IPS-18a (cell line): ENCODE measurements around the gene MEX3C.

Source experiments
- H3K27ac ChIP-seq: one replicate; pipeline ENCODE4 v1.5.1; 2013; ENCODE audit warnings: low read length
- H3K27me3 ChIP-seq: one replicate; pipeline ENCODE4 v1.6.1; 2013; ENCODE audit warnings: mild to moderate bottlenecking, low read length; ENCODE audit not compliant: control insufficient read depth, insufficient read depth
- H3K36me3 ChIP-seq: one replicate; pipeline ENCODE4 v1.6.1; 2013; ENCODE audit warnings: low read depth, low read length; ENCODE audit not compliant: control insufficient read depth
- H3K4me1 ChIP-seq: one replicate; pipeline ENCODE4 v1.6.1; 2013; ENCODE audit warnings: low read depth, low read length; ENCODE audit not compliant: control insufficient read depth
- H3K4me3 ChIP-seq: one replicate; pipeline ENCODE4 v1.5.1; 2013; ENCODE audit warnings: low read length
- H3K9ac ChIP-seq: one replicate; pipeline ENCODE4 v1.6.1; 2013; ENCODE audit warnings: mild to moderate bottlenecking, low read length, moderate library complexity
- H3K9me3 ChIP-seq: one replicate; pipeline ENCODE4 v1.6.1; 2013; ENCODE audit warnings: low read depth, low read length; ENCODE audit not compliant: control insufficient read depth

MEX3C gene

GRCh38 chr18:51165296-51165695, 32.2 kb downstream of the MEX3C start:
- Histone ChIP-seq H3K4me1 (peaks cover 27% of the 10 kb centered on the region), H3K9me3 (no peaks in the 10 kb centered on the region), H3K4me3 (no peak overlapping the region), H3K36me3 (no peaks in the 10 kb centered on the region), H3K27me3 (no peaks in the 10 kb centered on the region), H3K27ac (no peak overlapping the region), H3K9ac (no peak overlapping the region)

GRCh38 chr18:51164761-51165281, 32.7 kb downstream of the MEX3C start:
- Histone ChIP-seq H3K36me3 (no peaks in the 10 kb centered on the region), H3K27ac (no peak overlapping the region), H3K27me3 (no peaks in the 10 kb centered on the region)

GRCh38 chr18:51164342-51164741, 33.1 kb downstream of the MEX3C start:
- Histone ChIP-seq H3K9me3 (no peaks in the 10 kb centered on the region), H3K4me1 (peaks cover 27% of the 10 kb centered on the region), H3K36me3 (no peaks in the 10 kb centered on the region), H3K27me3 (no peaks in the 10 kb centered on the region), H3K27ac (no peak overlapping the region), H3K9ac (no peak overlapping the region), H3K4me3 (no peak overlapping the region)

More at GRCh38 chr18:51164761-51165281, 32.7 kb downstream of the MEX3C start:
- Histone ChIP-seq H3K4me1 (peaks cover 27% of the 10 kb centered on the region), H3K9ac (no peak overlapping the region), H3K4me3 (no peak overlapping the region), H3K9me3 (no peaks in the 10 kb centered on the region)

DNA sequence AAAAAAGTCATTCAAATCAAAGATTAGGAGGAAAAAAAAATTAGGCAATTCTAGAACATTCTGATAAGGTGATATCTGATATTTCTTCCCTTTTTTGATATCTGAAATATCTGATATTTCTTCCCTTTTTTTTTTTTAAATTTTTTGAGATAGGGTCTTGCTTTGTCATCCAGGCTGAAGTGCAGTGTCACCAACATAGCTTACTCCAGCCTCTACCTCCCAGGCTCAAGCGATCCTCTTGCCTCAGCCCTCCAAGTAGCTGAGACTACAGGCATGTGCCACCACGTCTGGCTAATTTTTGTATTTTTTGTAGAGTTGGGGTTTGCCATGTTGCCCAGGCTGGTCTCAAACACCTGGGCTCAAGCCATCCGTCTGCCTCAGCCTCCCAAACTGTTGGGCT, 33.9 kb downstream of the MEX3C start:
- Histone ChIP-seq H3K27ac (no peak overlapping the region), H3K4me1 (peaks cover 22% of the 10 kb centered on the region), H3K27me3 (no peaks in the 10 kb centered on the region), H3K4me3 (no peak overlapping the region), H3K36me3 (no peaks in the 10 kb centered on the region), H3K9me3 (no peaks in the 10 kb centered on the region), H3K9ac (no peak overlapping the region)

DNA sequence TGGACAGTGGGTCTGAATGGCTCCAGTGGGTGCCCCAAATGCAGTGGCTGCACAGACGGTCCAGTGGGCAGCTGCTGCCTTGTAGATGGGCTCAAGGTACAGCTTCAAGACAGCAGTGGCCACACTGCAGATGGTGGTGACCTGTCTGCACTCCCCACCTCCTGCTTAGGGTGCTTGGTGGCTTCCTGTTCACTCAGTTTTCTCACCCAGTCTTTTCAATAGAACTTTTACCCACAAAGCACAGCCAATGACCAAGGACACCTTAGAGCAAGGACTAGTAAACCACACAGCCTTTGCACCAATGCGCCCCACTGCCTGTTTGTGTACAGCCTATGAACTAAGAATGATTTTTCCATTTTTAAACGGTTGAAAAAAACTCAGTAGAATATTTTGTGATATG, 34.9 kb downstream of the MEX3C start:
- Histone ChIP-seq H3K27me3 (no peaks in the 10 kb centered on the region), H3K4me1 (peaks cover 15% of the 10 kb centered on the region), H3K27ac (no peak overlapping the region), H3K9ac (no peak overlapping the region), H3K4me3 (no peak overlapping the region), H3K9me3 (no peaks in the 10 kb centered on the region), H3K36me3 (no peaks in the 10 kb centered on the region)

- Histone ChIP-seq H3K36me3 (no peaks in the 10 kb centered on the region), H3K9ac (no peak overlapping the region), H3K27me3 (no peaks in the 10 kb centered on the region), H3K27ac (no peak overlapping the region), H3K4me3 (no peak overlapping the region), H3K9me3 (no peaks in the 10 kb centered on the region), H3K4me1 (peaks cover 7% of the 10 kb centered on the region)
Observed at GRCh38 chr18:51160646-51161045, 36.8 kb downstream of the MEX3C start.

DNA sequence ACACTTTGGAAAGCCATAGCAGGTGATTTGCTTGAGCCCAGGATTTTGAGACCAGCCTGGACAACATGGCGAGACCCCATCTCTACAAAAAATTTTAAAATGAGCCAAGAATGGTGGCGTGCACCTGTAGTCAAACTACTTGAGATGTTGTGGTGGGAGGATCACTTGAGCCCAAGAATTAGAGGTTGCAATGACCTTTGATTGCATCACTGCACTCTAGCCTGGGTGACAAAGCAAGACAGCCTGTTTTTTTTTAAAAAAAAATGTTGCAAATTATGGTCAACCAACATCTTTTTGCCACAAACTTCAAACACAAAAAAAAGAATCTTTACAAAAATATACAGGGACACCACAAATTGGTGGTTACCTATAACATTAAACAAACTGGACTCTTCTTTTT, 40.3 kb downstream of the MEX3C start:
- no peaks in the 10 kb centered on the region for H3K9me3 ChIP-seq
- no peaks in the 10 kb centered on the region for H3K27me3 ChIP-seq
- H3K27ac ChIP-seq: no peak overlapping the region
- no peaks in the 10 kb centered on the region for H3K36me3 ChIP-seq
- no peak overlapping the region for H3K4me3 ChIP-seq
- H3K9ac ChIP-seq: no peak overlapping the region
- no peaks in the 10 kb centered on the region for H3K4me1 ChIP-seq

DNA sequence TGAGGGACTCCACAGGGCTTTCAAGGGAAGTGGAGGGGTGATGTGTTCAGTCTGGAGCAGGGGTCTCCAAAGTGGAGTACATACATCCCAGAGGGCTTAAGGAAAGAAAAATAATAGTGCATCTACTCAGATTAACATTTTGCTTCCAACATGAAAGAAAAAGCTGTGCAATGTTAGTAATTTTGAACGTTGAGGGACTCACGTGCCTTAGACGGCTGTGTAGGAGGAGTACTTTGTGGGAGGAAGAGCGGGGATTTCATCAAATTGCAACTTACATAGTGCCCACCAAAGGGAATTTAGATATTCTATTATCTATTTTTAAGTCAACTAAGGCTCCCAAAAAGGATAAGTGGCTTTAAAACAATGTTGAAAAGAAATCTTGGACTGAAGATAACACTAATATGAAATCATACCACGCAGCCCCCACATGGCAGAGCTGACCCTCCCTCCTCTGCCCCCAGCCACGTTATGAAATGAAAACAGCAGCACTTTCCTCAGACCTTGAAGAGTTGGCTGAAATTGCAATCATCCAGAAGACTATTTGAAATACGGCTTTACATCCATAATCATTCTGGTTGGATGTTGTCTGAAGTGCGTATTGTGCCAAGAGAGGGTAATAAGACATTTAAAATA, 42.9 kb downstream of the MEX3C start:
- no peaks in the 10 kb centered on the region for H3K9me3 ChIP-seq
- no peak overlapping the region for H3K4me3 ChIP-seq
- H3K27me3 ChIP-seq: no peaks in the 10 kb centered on the region
- no peaks in the 10 kb centered on the region for H3K4me1 ChIP-seq
- no peak overlapping the region for H3K9ac ChIP-seq
- no peaks in the 10 kb centered on the region for H3K36me3 ChIP-seq
- no peak overlapping the region for H3K27ac ChIP-seq

GRCh38 chr18:51153659-51154371, 43.7 kb downstream of the MEX3C start:
- Histone ChIP-seq H3K27me3 (no peaks in the 10 kb centered on the region), H3K27ac (no peak overlapping the region), H3K4me1 (no peaks in the 10 kb centered on the region), H3K36me3 (no peaks in the 10 kb centered on the region), H3K4me3 (no peak overlapping the region), H3K9ac (no peak overlapping the region), H3K9me3 (no peaks in the 10 kb centered on the region)

DNA sequence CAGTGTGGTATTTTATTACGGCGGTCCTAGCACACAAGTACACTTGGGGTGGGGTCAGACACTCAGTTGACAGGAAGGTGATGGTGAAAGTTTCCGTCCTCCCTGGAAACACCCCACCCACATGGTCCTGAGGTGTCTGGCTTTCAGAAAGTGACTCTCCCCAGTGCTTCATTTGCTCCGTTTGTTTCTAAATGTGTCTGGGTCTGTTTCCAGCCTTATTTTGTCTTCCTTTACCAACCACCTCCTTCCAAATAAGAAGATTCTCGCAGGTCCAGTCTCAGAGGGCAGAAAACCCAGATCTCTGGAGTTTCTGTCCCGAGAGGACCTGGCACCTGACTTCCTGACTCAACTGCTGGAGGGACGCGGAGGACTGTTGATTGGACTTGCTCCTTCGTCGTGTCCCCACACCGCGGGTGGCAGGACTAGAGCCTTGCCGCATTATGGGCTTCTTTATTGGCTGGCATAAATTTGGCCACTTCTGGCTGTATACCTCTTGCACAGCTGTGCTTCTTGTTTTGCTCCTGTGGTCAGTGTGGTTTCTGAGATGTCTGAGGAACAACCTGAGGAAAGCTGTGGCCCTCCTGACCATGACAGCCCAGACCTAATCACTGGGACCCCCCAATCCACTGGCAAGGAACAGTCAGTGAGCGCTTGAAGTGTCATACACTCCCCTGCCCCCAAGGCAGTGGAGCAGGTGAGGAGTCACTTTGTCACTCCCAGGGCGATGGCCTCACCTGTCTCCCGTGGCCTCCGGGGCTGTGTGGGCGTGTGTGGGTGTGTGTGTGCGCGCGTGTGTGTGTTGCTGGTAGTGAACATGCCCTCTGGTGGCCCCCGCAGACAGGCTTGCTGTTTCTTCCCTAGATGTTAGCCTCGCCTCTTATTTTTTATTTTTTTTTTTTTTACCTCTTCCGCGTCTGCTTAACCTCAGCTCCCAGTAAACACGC, 45.6 kb downstream of the MEX3C start:
- Histone ChIP-seq H3K9ac (no peak overlapping the region), H3K27ac (no peak overlapping the region)

DNA sequence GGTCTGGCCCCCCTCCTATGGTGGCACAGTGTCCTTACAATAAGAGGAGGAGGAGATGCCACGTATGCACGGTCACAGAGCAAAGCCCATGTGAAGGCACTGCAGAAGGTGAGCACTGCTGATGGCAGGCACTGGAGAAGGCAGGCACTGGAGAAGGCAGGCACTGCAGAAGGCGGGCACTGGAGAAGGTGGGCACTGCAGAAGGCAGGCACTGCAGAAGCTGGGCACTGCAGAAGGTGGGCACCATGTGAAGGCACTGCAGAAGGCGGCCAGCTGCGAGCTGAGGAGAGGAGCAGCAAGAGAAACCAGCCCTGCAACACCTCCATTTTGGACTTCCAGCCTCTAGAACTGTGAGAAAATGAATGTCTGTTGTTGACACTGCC, 46.3 kb downstream of the MEX3C start:
- no peaks in the 10 kb centered on the region for H3K4me1 ChIP-seq
- H3K9ac ChIP-seq: no peak overlapping the region
- no peaks in the 10 kb centered on the region for H3K9me3 ChIP-seq
- H3K36me3 ChIP-seq: no peaks in the 10 kb centered on the region
- no peak overlapping the region for H3K27ac ChIP-seq
- no peaks in the 10 kb centered on the region for H3K27me3 ChIP-seq
- H3K4me3 ChIP-seq: no peak overlapping the region

More for the DNA sequence above, 45.6 kb downstream of the MEX3C start:
- no peaks in the 10 kb centered on the region for H3K9me3 ChIP-seq
- no peaks in the 10 kb centered on the region for H3K4me1 ChIP-seq
- H3K4me3 ChIP-seq: no peak overlapping the region
- no peaks in the 10 kb centered on the region for H3K27me3 ChIP-seq
- no peaks in the 10 kb centered on the region for H3K36me3 ChIP-seq
